Activated T-cell treated with anti-CD3 and anti-CD28 coated beads, Interleukin-2, amount 50 U/mL, for 72 hours (primary cell): ENCODE results near the gene CD28. TPM values are rescaled to one million over a fixed set of nuclear protein-coding genes. Genes with fewer than 3 reads are reported as not detected.

ENCODE experiments used
- ATAC-seq, 2 donors: fragments of 150-1000 bp; cut with Tn5 transposase; replicated peaks in 1 of 2; 2 replicates each; pipeline ENCODE4 v1.10.0; 2021; ENCODE audit warnings: moderate library complexity in 2 of 2, mild to moderate bottlenecking in 1 of 2
- DNase-seq, 2 donors: peaks; one replicate each; pipeline ENCODE4 v3.0.0; 2021 to 2022; ENCODE audit warnings: mixed read lengths in 1 of 2
- H3K27ac Mint-ChIP-seq: one replicate; pipeline ENCODE4 v1.8.0; 2022; ENCODE audit warnings: mild to moderate bottlenecking, moderate library complexity, mixed read lengths
- H3K27me3 Mint-ChIP-seq: one replicate; pipeline ENCODE4 v1.8.0; 2022; ENCODE audit warnings: low read depth, mixed read lengths
- H3K36me3 Mint-ChIP-seq, 2 donors: one replicate each; pipeline ENCODE4 v1.8.0; 2022; ENCODE audit warnings: mixed read lengths in 2 of 2, mild to moderate bottlenecking in 1 of 2; ENCODE audit not compliant: insufficient read depth in 2 of 2
- H3K4me1 Mint-ChIP-seq: one replicate; pipeline ENCODE4 v1.8.0; 2022; ENCODE audit warnings: low read depth, mixed read lengths
- H3K4me3 Mint-ChIP-seq, 2 donors: one replicate each; pipeline ENCODE4 v1.8.0; 2022; ENCODE audit warnings: mild to moderate bottlenecking in 2 of 2, mixed read lengths in 2 of 2, moderate library complexity in 2 of 2
- H3K9me3 Mint-ChIP-seq, 2 donors: one replicate each; pipeline ENCODE4 v1.8.0; 2022; ENCODE audit warnings: mixed read lengths in 2 of 2
- total RNA-seq, 2 donors: library from RNA; stranded (reverse); gene quantifications; one replicate each; pipeline ENCODE4 v1.2.3, GENCODE V29; 2022

The CD28 gene
- total RNA-seq, 2 donors from 2014 or later = 177 to 206 TPM

DNA sequence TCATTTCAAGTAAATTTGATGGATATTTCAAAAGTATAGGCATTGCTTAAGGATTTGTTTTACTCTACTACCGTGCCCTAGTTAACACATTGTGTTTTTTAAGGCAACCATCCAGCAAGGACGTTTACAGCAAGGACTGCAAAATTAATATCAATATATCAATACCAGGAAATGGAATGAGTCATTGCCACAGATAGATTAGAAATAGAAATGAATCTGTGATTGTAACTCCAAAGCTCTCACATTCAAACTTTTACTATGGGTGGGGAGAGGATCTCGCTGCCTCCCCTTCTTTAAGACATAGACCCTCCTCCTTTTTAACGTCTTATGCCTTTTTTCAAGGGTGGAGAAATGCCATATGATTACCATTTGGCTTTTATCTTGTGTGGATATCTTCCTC lies 3.8 kb downstream of the CD28 start:
- Mint-ChIP-seq H3K4me3 (peak overlapping the region; percentile 88 to 100), H3K27ac (peak overlapping the region; percentile 82), H3K27me3 (no peaks in the 10 kb centered on the region), H3K4me1 (peaks cover 67% of the 10 kb centered on the region), H3K36me3 (peaks cover 18 to 41% of the 10 kb centered on the region in 2 donors), H3K9me3 (no peaks in the 10 kb centered on the region)
- ATAC-seq (no peak), DNase-seq (no peak)

DNA sequence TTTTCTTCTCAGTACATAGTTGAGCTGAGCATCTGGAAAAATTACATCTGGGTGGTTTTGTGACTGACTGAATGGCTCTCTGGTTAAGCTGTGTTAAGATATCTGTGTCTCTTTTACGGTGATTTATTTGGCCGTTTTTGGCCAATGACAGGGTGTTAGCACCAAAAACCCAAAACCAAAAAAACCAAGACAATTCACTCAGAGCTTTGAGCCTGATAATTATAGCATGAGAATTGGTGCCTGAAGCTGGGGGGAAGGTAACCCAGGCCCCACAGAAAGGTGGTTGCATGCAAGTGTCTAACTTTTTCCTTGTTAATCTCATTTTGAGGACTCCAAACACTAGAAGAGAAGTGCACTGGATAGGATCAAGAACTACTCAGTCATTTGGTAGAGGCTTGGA lies 4.5 kb downstream of the CD28 start:
- H3K27ac Mint-ChIP-seq = peak overlapping the region; percentile 82
- H3K9me3 Mint-ChIP-seq = no peaks in the 10 kb centered on the region
- peaks cover 67% of the 10 kb centered on the region for H3K4me1 Mint-ChIP-seq
- H3K27me3 Mint-ChIP-seq = no peaks in the 10 kb centered on the region
- ATAC-seq = peak; percentile 0 to 4
- no peak for DNase-seq
- H3K4me3 Mint-ChIP-seq = peak overlapping the region; percentile 88 to 100
- H3K36me3 Mint-ChIP-seq = peaks cover 22 to 45% of the 10 kb centered on the region in 2 donors

DNA sequence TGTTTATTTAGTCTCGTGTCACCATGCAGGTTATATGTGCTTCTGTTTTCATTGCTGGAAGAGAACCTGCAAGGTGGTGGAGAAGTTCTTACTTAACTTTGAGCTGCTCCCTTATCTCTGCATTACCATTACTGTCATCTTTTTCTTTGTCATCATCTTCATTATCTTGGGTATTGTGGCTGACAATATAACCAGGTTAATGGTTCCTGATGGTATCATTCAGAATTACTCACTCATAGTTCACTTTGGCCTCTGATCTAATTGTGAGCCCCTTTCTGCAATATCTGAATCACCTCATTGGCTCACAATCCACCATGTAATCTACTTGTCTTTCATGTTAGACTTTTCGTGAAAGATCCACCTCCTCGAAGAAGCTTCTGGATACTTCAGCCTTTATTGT lies 5.0 kb downstream of the CD28 start:
- ATAC-seq (peak; percentile 50 to 56), DNase-seq (no peak)
- Mint-ChIP-seq H3K4me1 (peaks cover 67% of the 10 kb centered on the region), H3K27ac (peak overlapping the region; percentile 82), H3K9me3 (no peaks in the 10 kb centered on the region), H3K4me3 (peak overlapping the region; percentile 88 to 100), H3K36me3 (peaks cover 24 to 50% of the 10 kb centered on the region in 2 donors), H3K27me3 (no peaks in the 10 kb centered on the region)

GRCh38 chr2:203713381-203713780 lies 6.9 kb downstream of the CD28 start:
- Mint-ChIP-seq H3K27me3 (no peaks in the 10 kb centered on the region), H3K4me3 (peak overlapping the region; percentile 88 to 100), H3K36me3 (peaks cover 29 to 49% of the 10 kb centered on the region in 2 donors), H3K9me3 (peaks cover 3% of the 10 kb centered on the region in 2 donors), H3K4me1 (peaks cover 85% of the 10 kb centered on the region), H3K27ac (peak overlapping the region; percentile 82)
- ATAC-seq = no peak
- no peak for DNase-seq

DNA sequence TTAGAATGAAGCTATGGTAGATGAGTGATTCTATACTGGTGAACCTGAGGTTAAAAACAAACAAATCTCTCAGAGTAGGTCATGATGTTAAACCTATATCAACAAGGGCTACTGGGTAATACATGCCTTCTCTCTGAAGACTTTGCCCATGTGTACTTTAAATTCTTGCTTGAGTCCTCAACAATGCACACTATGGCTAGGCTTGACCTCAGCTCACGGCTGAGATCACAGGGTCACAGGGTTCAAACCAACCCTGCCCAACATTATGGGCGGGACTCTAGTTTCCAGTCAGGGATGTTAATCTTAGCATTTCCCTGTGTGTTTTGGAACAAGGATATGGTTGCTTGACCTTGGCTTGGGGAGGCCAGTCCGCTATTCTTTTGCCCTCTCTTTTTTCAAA lies 7.7 kb downstream of the CD28 start:
- Mint-ChIP-seq H3K4me3 (peak overlapping the region; percentile 88 to 100), H3K36me3 (peaks cover 28 to 48% of the 10 kb centered on the region in 2 donors), H3K4me1 (peaks cover 93% of the 10 kb centered on the region), H3K27ac (peak overlapping the region; percentile 82), H3K27me3 (no peaks in the 10 kb centered on the region), H3K9me3 (peaks cover 3 to 4% of the 10 kb centered on the region in 2 donors)
- ATAC-seq = peak; percentile 23 to 26
- no peak for DNase-seq

GRCh38 chr2:203715744-203716143 lies 9.3 kb downstream of the CD28 start:
- H3K4me3 Mint-ChIP-seq = peak overlapping the region; percentile 74 to 75
- no peak for DNase-seq
- ATAC-seq = peak in 1 of 2 donors; percentile 4
- peaks cover 30 to 47% of the 10 kb centered on the region in 2 donors for H3K36me3 Mint-ChIP-seq
- peaks cover 6% of the 10 kb centered on the region in 2 donors for H3K9me3 Mint-ChIP-seq
- no peaks in the 10 kb centered on the region for H3K27me3 Mint-ChIP-seq
- H3K27ac Mint-ChIP-seq = peak overlapping the region; percentile 99
- H3K4me1 Mint-ChIP-seq = peaks cover 100% of the 10 kb centered on the region

DNA sequence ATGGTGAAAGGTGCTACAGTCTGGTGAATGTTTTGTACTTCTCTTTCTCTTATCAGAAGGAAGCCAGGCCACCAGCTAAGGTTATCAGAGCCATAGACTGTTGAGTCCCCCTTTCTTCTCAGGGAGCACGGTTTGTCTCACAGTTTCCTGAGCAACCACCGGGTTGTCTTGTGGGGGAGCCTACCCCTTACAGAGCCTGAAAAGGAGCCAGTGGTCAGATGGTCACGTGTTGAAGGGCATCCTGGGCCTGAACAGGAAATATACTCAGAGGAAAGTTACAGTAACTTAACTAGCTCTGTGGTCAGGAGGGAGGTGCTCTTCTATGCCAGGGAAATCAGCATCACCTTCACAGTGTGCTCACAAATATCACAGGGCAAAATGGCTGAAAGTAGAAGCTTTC lies 11.6 kb downstream of the CD28 start:
- ATAC-seq (peak; percentile 80 to 82), DNase-seq (peak; percentile 79)
- Mint-ChIP-seq H3K9me3 (peaks cover 6% of the 10 kb centered on the region in 2 donors), H3K4me3 (peak overlapping the region; percentile 83 to 92), H3K27ac (peak overlapping the region; percentile 99), H3K4me1 (peaks cover 100% of the 10 kb centered on the region), H3K36me3 (peaks cover 40 to 45% of the 10 kb centered on the region in 2 donors), H3K27me3 (no peaks in the 10 kb centered on the region)

GRCh38 chr2:203719456-203720410 lies 13.3 kb downstream of the CD28 start:
- no peaks in the 10 kb centered on the region for H3K27me3 Mint-ChIP-seq
- H3K4me3 Mint-ChIP-seq = peak overlapping the region; percentile 83 to 92
- peaks cover 37 to 46% of the 10 kb centered on the region in 2 donors for H3K36me3 Mint-ChIP-seq
- H3K4me1 Mint-ChIP-seq = peaks cover 100% of the 10 kb centered on the region
- peak; percentile 40 to 49 for ATAC-seq
- peak overlapping the region; percentile 99 for H3K27ac Mint-ChIP-seq
- H3K9me3 Mint-ChIP-seq = peaks cover 6% of the 10 kb centered on the region in 2 donors
- no peak for DNase-seq

DNA sequence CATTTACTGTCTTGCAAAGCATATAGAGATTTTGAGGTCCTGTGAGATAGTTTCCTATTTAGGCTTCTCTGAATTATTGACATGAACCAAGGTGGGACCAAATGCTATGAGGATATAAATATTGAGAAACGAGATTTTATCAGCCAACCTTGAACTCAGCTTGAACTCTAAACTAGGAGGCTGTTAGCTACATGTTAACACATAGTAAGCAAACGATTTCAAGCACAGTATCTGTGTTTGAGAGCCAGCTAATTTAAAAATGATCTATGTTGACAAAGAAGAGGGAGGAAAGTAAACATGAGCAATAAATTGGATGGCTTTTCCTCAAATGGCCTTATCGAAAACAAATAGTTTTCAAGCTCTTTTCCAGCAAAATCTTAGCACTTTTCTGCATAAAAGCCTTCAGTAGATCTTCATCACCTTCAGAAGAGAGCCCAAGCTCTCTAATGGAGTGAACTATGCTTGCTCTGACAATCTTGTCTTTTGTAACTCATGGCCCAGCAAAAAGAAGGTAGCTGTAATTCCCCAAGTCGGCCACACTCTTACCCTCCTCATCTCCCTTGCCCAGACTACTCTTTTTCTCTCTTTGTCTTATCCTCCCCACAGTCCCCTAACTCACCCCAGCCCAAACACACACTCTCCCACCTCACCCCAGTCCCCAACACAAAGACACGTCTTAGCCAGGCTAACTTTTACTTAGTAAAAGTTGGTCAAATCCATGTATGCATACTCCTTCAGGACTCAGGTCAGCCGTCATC lies 14.7 kb downstream of the CD28 start:
- Mint-ChIP-seq H3K4me1 (peaks cover 100% of the 10 kb centered on the region), H3K27me3 (no peaks in the 10 kb centered on the region), H3K9me3 (peaks cover 6% of the 10 kb centered on the region in 2 donors), H3K36me3 (peaks cover 31 to 42% of the 10 kb centered on the region in 2 donors), H3K27ac (peak overlapping the region; percentile 99), H3K4me3 (peak overlapping the region; percentile 83 to 92)
- ATAC-seq (no peak), DNase-seq (peak in 1 of 2 donors; percentile 24)

DNA sequence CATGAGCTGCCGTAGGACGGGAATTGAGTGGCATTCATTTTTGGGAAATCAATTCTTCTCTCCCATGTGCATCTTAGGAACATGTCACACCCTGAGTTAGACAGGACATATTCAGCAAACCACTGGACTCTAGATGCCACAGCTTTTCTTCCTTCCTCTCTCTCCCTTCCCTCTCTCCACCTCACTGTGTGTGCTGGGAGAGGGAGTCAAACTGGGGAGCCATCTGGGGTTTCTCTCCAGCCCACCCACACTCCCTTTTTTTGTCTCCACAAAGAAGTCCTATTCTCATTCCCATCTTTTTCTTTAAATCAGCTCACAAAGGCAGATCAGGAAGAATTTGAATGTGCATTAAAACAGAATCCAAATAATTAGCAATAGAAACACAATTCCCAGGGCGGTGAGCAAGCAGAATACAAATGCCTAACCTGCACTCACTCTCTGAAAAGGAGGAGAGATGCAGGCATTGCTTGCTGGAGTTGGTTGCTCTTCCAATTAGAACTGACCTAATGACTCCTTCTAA lies 15.4 kb downstream of the CD28 start:
- ATAC-seq = no peak
- DNase-seq = no peak
- H3K27ac Mint-ChIP-seq = peak overlapping the region; percentile 99
- H3K27me3 Mint-ChIP-seq = no peaks in the 10 kb centered on the region
- H3K9me3 Mint-ChIP-seq = peaks cover 6% of the 10 kb centered on the region in 2 donors
- peak overlapping the region; percentile 83 to 92 for H3K4me3 Mint-ChIP-seq
- peaks cover 35 to 41% of the 10 kb centered on the region in 2 donors for H3K36me3 Mint-ChIP-seq
- peaks cover 100% of the 10 kb centered on the region for H3K4me1 Mint-ChIP-seq

- DNase-seq = no peak
Observed at GRCh38 chr2:203722411-203722810, 16.0 kb downstream of the CD28 start.

GRCh38 chr2:203728321-203728720 lies 21.9 kb downstream of the CD28 start:
- Mint-ChIP-seq H3K36me3 (peaks cover 19 to 55% of the 10 kb centered on the region in 2 donors), H3K27ac (peak overlapping the region; percentile 99), H3K9me3 (no peaks in the 10 kb centered on the region), H3K27me3 (no peaks in the 10 kb centered on the region), H3K4me3 (peak overlapping the region in 1 of 2 donors; percentile 76), H3K4me1 (peaks cover 95% of the 10 kb centered on the region)
- no peak for DNase-seq
- no peak for ATAC-seq

More at GRCh38 chr2:203722411-203722810, 16.0 kb downstream of the CD28 start:
- no peak for ATAC-seq
- Mint-ChIP-seq H3K27me3 (no peaks in the 10 kb centered on the region), H3K9me3 (peaks cover 4 to 5% of the 10 kb centered on the region in 2 donors), H3K4me1 (peaks cover 99% of the 10 kb centered on the region), H3K27ac (peak overlapping the region; percentile 99), H3K36me3 (peaks cover 32 to 43% of the 10 kb centered on the region in 2 donors), H3K4me3 (peak overlapping the region; percentile 83 to 92)
